ENCODE results near the gene RHBDL2.

GRCh38 chr1:38938722-38939260 lies 2.8 kb downstream of the RHBDL2 start:
- no peak for TF ChIP-seq REST (IDR thresholded peaks at IDR 0.05; ENCODE audit: low read depth)
- TF ChIP-seq JUND (IDR thresholded peaks at IDR 0.05): no peak
- no peak for TF ChIP-seq ATF3 (IDR thresholded peaks at IDR 0.05)
- no peak for TF ChIP-seq CTCF (IDR thresholded peaks at IDR 0.05 in 2 of 3, conservative IDR thresholded peaks at IDR 0.05 in 1 of 3; ENCODE audit: borderline replicate concordance in 1 of 3, insufficient read depth in 1 of 3, low read depth in 2 of 3, low read length in 2 of 3)
- TF ChIP-seq EZH2 (IDR thresholded peaks at IDR 0.05): no peak
- no peak for TF ChIP-seq POLR2AphosphoS5 (IDR thresholded peaks at IDR 0.05; ENCODE audit: low read depth, low read length)
- no peak for TF ChIP-seq POLR2A (IDR thresholded peaks at IDR 0.05; ENCODE audit: borderline replicate concordance, extremely low read depth, insufficient read depth, insufficient read length)
- no peak for TF ChIP-seq FOSL1 (IDR thresholded peaks at IDR 0.05; ENCODE audit: low read depth)
